HL-60 (cell line): ENCODE results near the gene NAALAD2.
"Not testable (repeated sequence)": the region's sequence is repeated elsewhere in the genome, so short reads cannot be mapped to it uniquely, and the experiment has no call there.

ENCODE experiments used
- CTCF ChIP-seq: IDR thresholded peaks from one replicate; pipeline ENCODE4 v1.5.1; 2011; ENCODE audit warnings: low read length, control low read depth, inconsistent platforms; ENCODE audit not compliant: insufficient read depth
- GABPA ChIP-seq: IDR thresholded peaks from 2 replicates; pipeline ENCODE4 v1.6.1; 2012; ENCODE audit warnings: low read depth
- POLR2AphosphoS5 ChIP-seq: IDR thresholded peaks from 2 replicates; pipeline ENCODE4 v1.6.1; 2012; ENCODE audit warnings: low read depth
- REST ChIP-seq: IDR thresholded peaks from 2 replicates; pipeline ENCODE4 v1.6.1; 2012; ENCODE audit warnings: low read depth; ENCODE audit not compliant: insufficient replicate concordance
- SPI1 ChIP-seq: IDR thresholded peaks from 2 replicates; pipeline ENCODE4 v1.6.1; 2012; ENCODE audit warnings: low read depth, mild to moderate bottlenecking, borderline replicate concordance

- TF ChIP-seq CTCF, POLR2AphosphoS5, GABPA, REST, SPI1: not testable (repeated sequence)
Observed at GRCh38 chr11:90166982-90167573, 32.6 kb downstream of the NAALAD2 start.
